Lower leg skin (tissue), 4 donors: ENCODE results near the gene C11orf86. TPM values are rescaled to one million over a fixed set of nuclear protein-coding genes. Genes with fewer than 3 reads are reported as not detected.

Experiments used
- DNase-seq, 2 donors: peaks; one replicate each; pipeline ENCODE4 v3.0.0-alpha.2; 2019; ENCODE audit warnings: low spot score in 2 of 2
- H3K4me3 ChIP-seq: fragments of 200-600 bp; sonication (generic); 2 replicates; pipeline ENCODE4 v1.5.1; 2017; ENCODE audit warnings: mild to moderate bottlenecking, low read depth; ENCODE audit not compliant: poor library complexity, severe bottlenecking
- CTCF ChIP-seq, 3 donors: fragments of 450-650 bp; IDR thresholded peaks; one replicate each; pipeline ENCODE4 v1.5.1; 2016; ENCODE audit warnings: antibody characterized with exemption in 3 of 3, mild to moderate bottlenecking in 3 of 3, moderate library complexity in 2 of 3
- POLR2A ChIP-seq, 2 donors: fragments of 450-650 bp; IDR thresholded peaks; one replicate each; pipeline ENCODE4 v1.6.1; 2016 to 2017; ENCODE audit warnings: antibody characterized with exemption in 2 of 2, mild to moderate bottlenecking in 1 of 2, moderate library complexity in 1 of 2
- WGBS, 2 donors: methylation state at CpG; one replicate each; pipeline ENCODE4 v1.1.5; 2018; 5-methylcytosine and 5-hydroxymethylcytosine counted together
- intact Hi-C: fragments of 100-400 bp; cut with DNase I; formaldehyde crosslinking; loops from one replicate; pipeline ENCODE4 v1.15.0; 2023; ENCODE audit warnings: low total_unique reads
- total RNA-seq, 4 donors: library from RNA; depleted of rRNA; stranded (reverse); fragments of >200 nt; gene quantifications; one replicate each; pipeline ENCODE4 v1.1.0, GENCODE V29; 2016

Gene C11orf86
- total RNA-seq, 4 donors from 2014 or later, result not detected

- TF ChIP-seq POLR2A (IDR thresholded peaks at IDR 0.05) (no peak), CTCF (IDR thresholded peaks at IDR 0.05) (no peak)
- DNase-seq, result no peak
- intact Hi-C loops, result no loop called here
- 77 to 84% methylated on average over 2 of the region's 2 CpGs for WGBS, 2 donors
- no peak overlapping the region for H3K4me3 ChIP-seq
Measured at GRCh38 chr11:66979336-66979980, 4.4 kb downstream of the C11orf86 start.

GRCh38 chr11:66981976-66982578, 7.0 kb downstream of the C11orf86 start:
- H3K4me3 ChIP-seq, result no peak overlapping the region
- DNase-seq, result peak; percentile 85 to 96
- WGBS, 2 donors, result 17 to 18% methylated on average over 9 of the region's 9 CpGs
- TF ChIP-seq CTCF (IDR thresholded peaks at IDR 0.05), result no peak
- TF ChIP-seq POLR2A (IDR thresholded peaks at IDR 0.05), result no peak
- intact Hi-C loops, result no loop called here

- no peak for DNase-seq
- TF ChIP-seq CTCF (IDR thresholded peaks at IDR 0.05), result no peak
- no peak for TF ChIP-seq POLR2A (IDR thresholded peaks at IDR 0.05)
- no peak overlapping the region for H3K4me3 ChIP-seq
- intact Hi-C loops, result no loop called here
- 83 to 90% methylated on average over 5 of the region's 5 CpGs for WGBS, 2 donors
Measured at GRCh38 chr11:66983275-66983924, 8.3 kb downstream of the C11orf86 start.

DNA sequence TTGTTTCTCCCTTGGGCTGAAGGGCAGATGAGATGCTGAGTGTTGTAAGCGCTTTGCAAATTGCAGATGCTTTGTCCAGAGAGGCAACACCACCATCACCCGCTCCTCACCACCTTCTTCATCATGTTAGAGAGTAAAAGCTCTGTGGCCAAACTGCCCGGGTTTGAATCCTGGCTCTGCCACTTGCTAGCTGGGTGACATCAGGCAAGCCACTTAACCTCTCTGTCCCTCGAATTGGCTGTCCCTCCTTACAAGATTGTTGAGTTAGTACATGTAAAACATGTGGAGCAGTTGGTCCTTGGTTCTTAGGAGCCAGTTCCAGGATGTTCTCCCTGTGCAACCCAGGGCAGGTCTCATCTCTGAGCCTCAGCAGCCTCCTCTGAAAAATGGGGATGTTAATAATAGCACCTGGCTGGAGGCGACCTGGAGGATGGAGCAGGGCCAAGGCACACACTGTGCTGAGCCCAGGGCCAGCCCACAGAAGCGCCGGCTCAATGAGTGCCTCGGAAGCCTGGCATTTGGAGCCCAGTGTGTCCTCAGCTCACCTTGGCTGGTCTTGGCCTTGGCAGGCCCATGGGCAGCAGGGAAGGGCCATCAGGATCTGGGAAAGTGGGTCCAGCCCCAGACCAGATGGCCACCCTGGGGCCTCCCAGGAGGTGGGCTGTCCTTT, 10.5 kb downstream of the C11orf86 start:
- 69 to 77% methylated on average over 8 of the region's 8 CpGs for WGBS, 2 donors
- TF ChIP-seq CTCF (IDR thresholded peaks at IDR 0.05), result no peak
- no peak for TF ChIP-seq POLR2A (IDR thresholded peaks at IDR 0.05)
- no peak for DNase-seq
- no peak overlapping the region for H3K4me3 ChIP-seq
- intact Hi-C loops, result no loop called here

DNA sequence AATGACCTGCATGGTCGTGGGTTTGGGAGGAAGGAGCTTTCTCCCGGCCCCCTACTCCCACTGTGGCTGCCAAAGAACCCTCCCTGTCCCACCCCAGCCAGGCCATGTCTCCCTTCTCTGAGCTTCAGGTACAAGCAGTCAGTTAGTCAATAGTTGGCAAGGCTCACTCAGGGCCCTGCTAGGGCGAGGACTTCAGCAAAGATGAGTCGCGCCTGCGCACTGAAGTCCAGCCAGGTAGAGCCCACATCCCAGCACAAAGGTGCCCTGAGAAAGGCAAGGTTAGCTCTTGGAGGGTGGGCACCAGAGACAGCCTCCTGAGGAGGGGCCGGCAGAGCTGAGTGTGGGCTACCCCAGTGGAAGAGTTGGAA, 11.1 kb downstream of the C11orf86 start:
- no peak for DNase-seq
- WGBS, 2 donors, result 69 to 71% methylated on average over 6 to 7 of the region's 7 CpGs
- intact Hi-C loops, result no loop called here
- no peak overlapping the region for H3K4me3 ChIP-seq
- no peak for TF ChIP-seq POLR2A (IDR thresholded peaks at IDR 0.05)
- no peak for TF ChIP-seq CTCF (IDR thresholded peaks at IDR 0.05)
